ENCODE data around the gene RALB. TPM values are rescaled to one million over a fixed set of nuclear protein-coding genes. Genes with fewer than 3 reads are reported as not detected.

RALB gene
- total RNA-seq, 1 experiment from 2014 or later: 24.6 TPM

- Histone ChIP-seq H3K14ac (ENCODE audit: insufficient read depth, low read length) (no peak overlapping the region), H3K27ac (ENCODE audit: insufficient read length, low read depth, low read length) (no peak overlapping the region), H2BK20ac (ENCODE audit: low read depth, low read length, poor library complexity, severe bottlenecking) (no peak overlapping the region), H3K56ac (ENCODE audit: insufficient read length, low read depth, low read length) (no peak overlapping the region), H4K8ac (replicated peaks; ENCODE audit: insufficient read length, low read depth, low read length) (no peak overlapping the region), H3K4ac (ENCODE audit: low read depth, low read length) (no peak overlapping the region), H2BK5ac (ENCODE audit: insufficient read length, low read length) (no peak overlapping the region), H4K5ac (ENCODE audit: insufficient read length, low read depth, low read length) (no peak overlapping the region), H2AK5ac (ENCODE audit: insufficient read length, low read length) (no peak overlapping the region), H2AFZ (ENCODE audit: low read length) (no peak overlapping the region), H2BK12ac (ENCODE audit: insufficient read length, low read depth, low read length) (no peak overlapping the region), H3K4me1 (ENCODE audit: insufficient read depth, low read length) (no peaks in the 10 kb centered on the region), H3K23ac (ENCODE audit: insufficient read length, low read depth, low read length) (no peak overlapping the region), H3K23me2 (ENCODE audit: insufficient read length, low read depth, low read length, poor library complexity, severe bottlenecking) (no peaks in the 10 kb centered on the region), H2BK15ac (ENCODE audit: low read depth, low read length) (no peak overlapping the region), H4K20me1 (ENCODE audit: control insufficient read depth, insufficient read depth, insufficient read length) (no peaks in the 10 kb centered on the region), H3K9ac (ENCODE audit: extremely low read depth, insufficient read length, low read length) (no peak overlapping the region), H4K91ac (ENCODE audit: insufficient read length, low read depth, low read length) (no peak overlapping the region), H3K9me3 (ENCODE audit: control insufficient read depth, low read depth, low read length) (no peaks in the 10 kb centered on the region), H3T11ph (ENCODE audit: low read length) (no peak overlapping the region), H2BK120ac (ENCODE audit: low read depth, low read length, poor library complexity, severe bottlenecking) (no peak overlapping the region), H3K18ac (ENCODE audit: insufficient read length, low read depth, low read length) (no peak overlapping the region), H3K79me2 (ENCODE audit: insufficient read depth, low read length) (no peaks in the 10 kb centered on the region), H3K27me3 (ENCODE audit: insufficient read depth, low read length) (no peaks in the 10 kb centered on the region), H3K4me2 (ENCODE audit: insufficient read depth, insufficient read length, low read length) (no peak overlapping the region), H3K79me1 (ENCODE audit: insufficient read depth, low read depth, low read length, poor library complexity, severe bottlenecking) (no peaks in the 10 kb centered on the region)
- TF ChIP-seq CTCF (conservative IDR thresholded peaks at IDR 0.05): no peak
- H3K4me1 Mint-ChIP-seq: no peaks in the 10 kb centered on the region
- H3K9me3 Mint-ChIP-seq: no peaks in the 10 kb centered on the region
- no peak for DNase-seq
- H3K4me3 Mint-ChIP-seq: no peak overlapping the region
- peaks cover 65% of the 10 kb centered on the region for H3K27me3 Mint-ChIP-seq (ENCODE audit: low read depth)
- WGBS (ENCODE audit: extremely low coverage, insufficient read length, low lambda C conversion rate): no CpG with 5 or more reads among the region's 10 CpGs
- no peaks in the 10 kb centered on the region for H3K36me3 Mint-ChIP-seq (ENCODE audit: insufficient read depth in 1 of 3, low read depth in 3 of 3)
- no peak overlapping the region for H3K27ac Mint-ChIP-seq
Measured at GRCh38 chr2:120321721-120322284, 69.2 kb downstream of the RALB start.

Measured in H9 (cell line).